ENCODE measurements around the gene SPTA1.

SPTA1 gene

DNA sequence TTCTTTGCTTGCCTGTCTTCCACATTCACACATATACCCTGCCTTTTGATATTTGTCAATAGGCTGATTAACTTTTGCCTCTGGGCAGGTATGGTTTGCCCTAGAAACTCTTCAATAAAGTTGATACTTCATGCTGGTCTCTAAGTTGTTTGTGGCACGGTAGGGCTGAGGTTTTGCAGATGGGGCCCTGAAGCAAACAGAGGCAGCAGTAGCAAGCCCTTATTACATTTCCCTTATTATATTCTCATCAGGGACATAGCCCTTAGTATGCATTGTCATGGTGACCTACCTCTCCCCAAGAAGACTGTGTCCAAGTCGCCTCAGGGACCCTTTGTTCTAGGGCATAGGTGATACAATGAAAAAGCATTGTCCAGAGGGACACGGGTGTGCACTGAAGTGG lies 116.0 kb downstream of the SPTA1 start, which contains the start of gene OR6P1:
Gene OR6P1 (minus strand): TSS at position 101 of the 400 bp plus-strand sequence. CDS start 6,976 bp downstream, outside the sequence.
- DNase-seq (ENCODE audit: low spot score), result no peak

DNA sequence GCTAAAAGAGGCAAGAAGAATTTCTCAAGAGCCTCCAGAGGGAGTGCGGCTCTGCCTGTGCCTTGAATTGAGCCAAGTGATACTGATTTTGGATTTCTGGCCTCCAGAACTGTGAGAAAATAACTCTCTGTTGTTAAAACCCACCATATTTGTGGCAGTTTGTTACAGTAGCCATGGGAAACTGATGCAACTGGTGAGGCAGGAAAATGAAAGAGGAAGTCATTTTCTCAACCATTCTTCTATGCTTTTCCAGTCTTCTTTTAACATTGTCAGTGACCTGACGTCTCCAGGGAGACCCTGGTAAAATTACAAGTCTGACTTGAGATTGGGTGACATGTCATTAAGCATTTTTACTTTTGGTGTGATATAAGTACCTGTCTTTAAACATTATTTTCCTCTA lies 121.9 kb downstream of the SPTA1 start:
- no peak for DNase-seq (ENCODE audit: low spot score)

DNA sequence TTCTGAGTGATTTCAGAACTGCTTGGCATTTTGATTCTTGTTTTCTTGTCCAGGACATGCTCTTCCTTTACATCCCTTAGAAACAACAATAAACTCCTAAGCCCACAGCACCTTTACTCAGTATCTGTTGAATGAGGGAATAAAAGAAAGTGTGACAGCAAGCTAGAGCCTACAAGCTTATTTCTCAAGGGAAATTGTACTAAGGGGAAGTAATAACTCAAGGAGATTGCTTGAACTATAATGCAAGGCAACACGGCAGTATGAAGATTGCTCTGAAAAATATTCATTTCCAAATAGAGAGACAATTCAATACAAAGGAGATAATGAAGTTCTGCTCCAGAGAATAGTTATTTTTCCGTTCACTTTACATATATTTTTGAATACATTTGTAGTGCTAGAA lies 122.7 kb downstream of the SPTA1 start:
- no peak for DNase-seq (ENCODE audit: low spot score)

Measured in cerebellar cortex (tissue), 1 donor.